Central memory CD8-positive, alpha-beta T cell (primary cell): Measurements from ENCODE around the gene SLC22A23.
"Not testable (repeated sequence)": the region's sequence is repeated elsewhere in the genome, so short reads cannot be mapped to it uniquely, and the experiment has no call there.

Experiments
- ATAC-seq: fragments of 150-1000 bp; cut with Tn5 transposase; replicated peaks from 2 replicates; pipeline ENCODE4 v1.10.0; 2022; ENCODE audit warnings: mild to moderate bottlenecking, moderate FRiP score, moderate number of reproducible peaks; ENCODE audit not compliant: poor library complexity, severe bottlenecking; ENCODE audit errors: extremely low read depth
- DNase-seq, 2 donors: peaks; one replicate each; pipeline ENCODE4 v3.0.0; 2021; ENCODE audit warnings: low spot score in 2 of 2
- H3K27ac Mint-ChIP-seq: one replicate; pipeline ENCODE4 v1.8.0; 2022; ENCODE audit warnings: low read depth, mild to moderate bottlenecking, moderate library complexity, mixed read lengths
- H3K27me3 Mint-ChIP-seq: one replicate; pipeline ENCODE4 v1.8.0; 2022; ENCODE audit warnings: mixed read lengths
- H3K36me3 Mint-ChIP-seq: one replicate; pipeline ENCODE4 v1.8.0; 2022; ENCODE audit warnings: mild to moderate bottlenecking, moderate library complexity, mixed read lengths; ENCODE audit not compliant: insufficient read depth
- H3K4me1 Mint-ChIP-seq: one replicate; pipeline ENCODE4 v1.8.0; 2022; ENCODE audit warnings: mixed read lengths
- H3K4me3 Mint-ChIP-seq: one replicate; pipeline ENCODE4 v1.8.0; 2022; ENCODE audit warnings: mild to moderate bottlenecking, moderate library complexity, mixed read lengths
- H3K9me3 Mint-ChIP-seq: one replicate; pipeline ENCODE4 v1.8.0; 2022; ENCODE audit warnings: mixed read lengths

Gene SLC22A23

DNA sequence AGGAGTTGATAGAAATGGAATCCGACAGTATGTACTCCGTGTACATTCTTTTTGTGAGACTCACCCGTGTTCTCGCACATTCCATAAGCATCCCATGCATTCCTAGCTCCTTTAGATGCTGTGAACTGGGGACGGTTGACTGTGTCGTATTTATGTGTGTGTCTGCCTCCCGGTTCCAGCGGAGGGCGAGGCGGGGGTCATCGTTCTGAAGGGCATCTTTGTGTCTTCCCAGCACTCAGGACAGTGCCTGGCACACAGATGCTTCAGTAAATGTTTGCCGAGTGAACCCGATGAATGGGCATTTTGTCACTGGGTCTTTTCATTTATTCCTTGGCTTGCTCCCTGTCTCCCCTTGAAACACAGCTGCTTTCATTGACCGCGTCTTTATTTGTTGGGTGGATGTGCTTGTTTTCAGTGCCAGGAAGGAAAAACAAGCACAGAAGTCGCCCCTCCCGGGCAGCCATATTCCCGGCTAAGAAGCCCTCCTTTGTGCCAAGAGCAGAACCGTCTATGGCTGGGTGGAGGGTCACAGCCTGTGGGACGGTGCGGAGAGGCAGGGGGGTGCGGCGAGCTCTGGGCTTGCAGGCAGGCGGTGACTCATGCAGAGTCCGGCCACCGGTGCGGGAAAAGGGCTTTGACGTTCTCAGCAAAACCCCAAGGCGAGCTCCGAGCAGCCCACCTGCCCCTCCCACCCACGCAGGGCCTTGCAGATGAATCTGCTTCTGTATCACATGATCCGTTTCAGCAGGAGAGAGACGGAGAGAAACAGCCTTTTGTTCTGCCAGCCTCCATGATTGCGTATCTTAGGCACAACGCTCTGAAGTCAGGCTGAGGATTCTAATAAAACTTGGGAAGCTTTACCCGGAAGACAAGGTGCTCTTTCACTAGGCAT is 209.3 kb downstream of the SLC22A23 start:
- peaks cover 75% of the 10 kb centered on the region for H3K27me3 Mint-ChIP-seq
- peaks cover 6% of the 10 kb centered on the region for H3K4me1 Mint-ChIP-seq
- H3K9me3 Mint-ChIP-seq = no peaks in the 10 kb centered on the region
- DNase-seq (no peak), ATAC-seq (no peak)
- no peak overlapping the region for H3K4me3 Mint-ChIP-seq
- H3K36me3 Mint-ChIP-seq = peaks cover 1% of the 10 kb centered on the region
- no peak overlapping the region for H3K27ac Mint-ChIP-seq

DNA sequence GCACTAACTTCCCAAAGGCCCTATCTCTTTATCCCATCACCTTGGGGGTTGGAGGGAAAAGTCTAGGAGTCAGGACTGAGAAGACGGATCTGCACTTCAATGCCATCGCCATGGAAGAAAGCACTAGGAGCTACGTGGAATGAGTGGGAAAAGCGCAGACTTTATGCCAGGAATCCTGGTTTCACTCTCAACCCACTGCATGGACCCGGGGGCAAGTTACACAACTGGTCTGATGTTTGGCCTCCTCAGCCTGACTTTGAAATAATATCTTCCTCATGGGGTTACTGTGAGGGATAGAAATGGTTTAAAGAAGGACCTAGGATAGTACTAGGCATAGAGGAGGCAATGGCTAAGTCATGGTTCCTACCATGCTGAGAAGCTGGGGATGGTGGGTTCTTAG is 211.6 kb downstream of the SLC22A23 start:
- Mint-ChIP-seq H3K36me3 (no peaks in the 10 kb centered on the region), H3K4me3 (no peak overlapping the region), H3K9me3 (no peaks in the 10 kb centered on the region), H3K27me3 (peaks cover 83% of the 10 kb centered on the region), H3K27ac (no peak overlapping the region), H3K4me1 (no peaks in the 10 kb centered on the region)
- no peak for ATAC-seq
- DNase-seq = no peak

GRCh38 chr6:3244832-3245161 is 212.1 kb downstream of the SLC22A23 start:
- H3K36me3 Mint-ChIP-seq, H3K4me1 Mint-ChIP-seq, H3K27ac Mint-ChIP-seq, H3K9me3 Mint-ChIP-seq, H3K4me3 Mint-ChIP-seq, DNase-seq, ATAC-seq: not testable (repeated sequence)
- H3K27me3 Mint-ChIP-seq = peaks cover 83% of the 10 kb centered on the region

GRCh38 chr6:3244003-3244831 is 212.6 kb downstream of the SLC22A23 start:
- H3K27me3 Mint-ChIP-seq = peaks cover 83% of the 10 kb centered on the region
- no peak overlapping the region for H3K27ac Mint-ChIP-seq
- no peak overlapping the region for H3K4me3 Mint-ChIP-seq
- no peaks in the 10 kb centered on the region for H3K36me3 Mint-ChIP-seq
- DNase-seq (no peak), ATAC-seq (no peak)
- no peaks in the 10 kb centered on the region for H3K4me1 Mint-ChIP-seq
- no peaks in the 10 kb centered on the region for H3K9me3 Mint-ChIP-seq

GRCh38 chr6:3242768-3243167 is 214.1 kb downstream of the SLC22A23 start:
- DNase-seq (no peak), ATAC-seq (no peak)
- no peak overlapping the region for H3K27ac Mint-ChIP-seq
- H3K36me3 Mint-ChIP-seq = no peaks in the 10 kb centered on the region
- no peak overlapping the region for H3K4me3 Mint-ChIP-seq
- no peaks in the 10 kb centered on the region for H3K9me3 Mint-ChIP-seq
- H3K4me1 Mint-ChIP-seq = no peaks in the 10 kb centered on the region
- H3K27me3 Mint-ChIP-seq = peaks cover 86% of the 10 kb centered on the region

GRCh38 chr6:3241745-3242144 is 215.1 kb downstream of the SLC22A23 start:
- not testable (repeated sequence) for H3K36me3 Mint-ChIP-seq, ATAC-seq, DNase-seq, H3K9me3 Mint-ChIP-seq, H3K27ac Mint-ChIP-seq, H3K4me3 Mint-ChIP-seq, H3K4me1 Mint-ChIP-seq
- H3K27me3 Mint-ChIP-seq = peaks cover 86% of the 10 kb centered on the region

- no peaks in the 10 kb centered on the region for H3K36me3 Mint-ChIP-seq
- peaks cover 88% of the 10 kb centered on the region for H3K27me3 Mint-ChIP-seq
- no peaks in the 10 kb centered on the region for H3K9me3 Mint-ChIP-seq
- no peaks in the 10 kb centered on the region for H3K4me1 Mint-ChIP-seq
- H3K4me3 Mint-ChIP-seq = no peak overlapping the region
- DNase-seq (no peak), ATAC-seq (no peak)
- no peak overlapping the region for H3K27ac Mint-ChIP-seq
Measured at GRCh38 chr6:3240595-3240994, 216.3 kb downstream of the SLC22A23 start.

DNA sequence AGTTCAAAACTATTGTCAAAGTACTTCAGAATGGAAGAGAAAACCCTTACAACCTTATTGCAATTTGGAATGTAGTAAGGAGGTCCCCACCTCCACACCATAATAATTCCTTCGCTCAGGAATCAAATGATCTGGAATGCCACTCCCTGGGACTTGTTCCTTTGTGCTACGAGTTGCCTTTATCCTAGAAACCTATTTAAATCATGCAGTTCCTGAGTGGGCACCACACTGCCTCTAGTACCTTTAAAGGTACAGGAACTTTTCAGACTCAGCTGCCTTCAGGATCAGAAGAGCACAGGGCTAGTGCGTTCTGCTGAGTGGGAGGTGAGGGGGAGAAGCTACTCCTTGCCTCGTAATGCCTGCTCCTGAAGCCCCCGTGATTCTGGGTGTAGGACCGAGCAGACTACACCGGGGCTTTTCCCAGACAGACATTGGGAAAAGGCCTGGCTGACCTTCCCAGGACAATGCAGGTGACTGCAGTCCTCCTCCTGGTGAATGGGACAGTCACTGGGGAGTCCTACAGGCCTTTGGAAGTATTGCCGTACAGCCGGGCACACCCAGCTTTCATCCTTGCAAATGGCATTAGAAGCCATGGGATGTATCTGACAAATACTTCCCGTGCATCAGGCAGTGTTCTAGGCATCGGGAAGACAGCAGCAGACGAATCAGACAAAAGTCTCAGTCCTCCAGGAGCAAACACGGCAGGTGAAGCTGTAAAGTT is 217.6 kb downstream of the SLC22A23 start:
- H3K27me3 Mint-ChIP-seq = peaks cover 96% of the 10 kb centered on the region
- DNase-seq = no peak
- no peak overlapping the region for H3K27ac Mint-ChIP-seq
- no peak for ATAC-seq
- H3K4me1 Mint-ChIP-seq = no peaks in the 10 kb centered on the region
- H3K4me3 Mint-ChIP-seq = no peak overlapping the region
- H3K36me3 Mint-ChIP-seq = no peaks in the 10 kb centered on the region
- H3K9me3 Mint-ChIP-seq = no peaks in the 10 kb centered on the region

GRCh38 chr6:3237761-3238662 is 218.8 kb downstream of the SLC22A23 start:
- H3K27me3 Mint-ChIP-seq = peaks cover 96% of the 10 kb centered on the region
- no peak overlapping the region for H3K4me3 Mint-ChIP-seq
- H3K36me3 Mint-ChIP-seq = no peaks in the 10 kb centered on the region
- H3K4me1 Mint-ChIP-seq = no peaks in the 10 kb centered on the region
- H3K27ac Mint-ChIP-seq = no peak overlapping the region
- H3K9me3 Mint-ChIP-seq = no peaks in the 10 kb centered on the region
- ATAC-seq = no peak
- DNase-seq = no peak

GRCh38 chr6:3236005-3236404 is 220.8 kb downstream of the SLC22A23 start:
- Mint-ChIP-seq H3K36me3 (no peaks in the 10 kb centered on the region), H3K27ac (no peak overlapping the region), H3K27me3 (peaks cover 99% of the 10 kb centered on the region), H3K4me3 (no peak overlapping the region), H3K4me1 (peaks cover 15% of the 10 kb centered on the region), H3K9me3 (no peaks in the 10 kb centered on the region)
- ATAC-seq (no peak), DNase-seq (no peak)

DNA sequence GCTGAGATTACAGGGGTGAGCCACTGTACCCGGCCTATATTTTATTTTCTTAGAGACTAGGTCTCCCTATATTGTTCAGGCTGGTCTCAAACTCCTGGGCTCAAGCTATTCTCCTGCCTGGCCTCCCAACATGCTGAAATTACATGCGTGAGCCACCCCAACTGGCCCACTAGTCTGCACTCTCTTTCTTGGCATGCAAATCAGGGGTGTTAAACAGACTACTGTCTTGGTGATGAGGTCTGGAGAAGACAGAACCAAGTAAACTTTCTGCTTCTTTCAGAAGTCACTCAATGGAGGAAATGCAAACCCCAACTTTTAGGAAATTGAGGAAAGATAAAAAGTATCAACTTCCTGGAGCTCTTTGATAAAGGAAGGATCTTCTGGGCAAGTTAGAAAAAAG is 221.4 kb downstream of the SLC22A23 start:
- H3K4me1 Mint-ChIP-seq = peaks cover 20% of the 10 kb centered on the region
- H3K9me3 Mint-ChIP-seq = no peaks in the 10 kb centered on the region
- peaks cover 100% of the 10 kb centered on the region for H3K27me3 Mint-ChIP-seq
- H3K27ac Mint-ChIP-seq = no peak overlapping the region
- DNase-seq (no peak), ATAC-seq (no peak)
- H3K36me3 Mint-ChIP-seq = no peaks in the 10 kb centered on the region
- no peak overlapping the region for H3K4me3 Mint-ChIP-seq

DNA sequence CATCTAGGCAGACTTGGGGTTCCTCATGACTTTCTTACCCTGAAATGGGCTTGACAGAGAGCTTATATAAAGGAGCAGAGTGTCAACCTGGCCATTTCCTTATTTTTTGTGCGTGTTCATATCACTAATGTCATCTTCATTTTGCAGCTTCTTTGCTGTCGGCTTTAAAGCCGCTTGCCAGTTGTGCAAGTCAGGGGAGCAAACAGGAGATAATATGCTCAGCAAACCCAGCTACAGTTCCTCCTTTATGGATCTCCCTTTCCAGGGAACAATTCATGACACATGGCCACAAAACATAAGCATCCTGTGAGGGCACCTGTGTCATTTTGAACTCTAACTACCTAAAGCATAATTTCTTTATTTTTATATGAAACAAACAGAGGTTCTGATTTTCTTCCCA is 222.9 kb downstream of the SLC22A23 start:
- peaks cover 100% of the 10 kb centered on the region for H3K27me3 Mint-ChIP-seq
- H3K36me3 Mint-ChIP-seq = peaks cover 2% of the 10 kb centered on the region
- ATAC-seq (no peak), DNase-seq (no peak)
- H3K4me3 Mint-ChIP-seq = no peak overlapping the region
- H3K9me3 Mint-ChIP-seq = no peaks in the 10 kb centered on the region
- H3K27ac Mint-ChIP-seq = no peak overlapping the region
- peaks cover 34% of the 10 kb centered on the region for H3K4me1 Mint-ChIP-seq
